GM18867 (cell line): Measurements from ENCODE around the gene MTA1.

Experiments used
- ATAC-seq: cut with Tn5 transposase; IDR thresholded peaks from one replicate; pipeline ENCODE4 v1.9.1; 2021; ENCODE audit warnings: mild to moderate bottlenecking, moderate library complexity; ENCODE audit not compliant: unreplicated experiment

The MTA1 gene

GRCh38 chr14:105422695-105423487 is 3.3 kb downstream of the MTA1 start:
- no peak for ATAC-seq

- ATAC-seq: no peak
These were observed 4.0 kb downstream of the MTA1 start for GRCh38 chr14:105423488-105424195.

GRCh38 chr14:105424861-105425260 is 5.2 kb downstream of the MTA1 start:
- ATAC-seq: no peak

- ATAC-seq: no peak
These were observed 6.2 kb downstream of the MTA1 start for GRCh38 chr14:105425823-105426247.

GRCh38 chr14:105426416-105427130 is 6.9 kb downstream of the MTA1 start:
- no peak for ATAC-seq

GRCh38 chr14:105427412-105427811 is 7.8 kb downstream of the MTA1 start:
- ATAC-seq: no peak

GRCh38 chr14:105427936-105428485 is 8.4 kb downstream of the MTA1 start:
- no peak for ATAC-seq

- no peak for ATAC-seq
These were observed 10.4 kb downstream of the MTA1 start for GRCh38 chr14:105430042-105430441.

- no peak for ATAC-seq
These were observed 10.9 kb downstream of the MTA1 start for GRCh38 chr14:105430565-105430964.

GRCh38 chr14:105431256-105431655 is 11.6 kb downstream of the MTA1 start:
- no peak for ATAC-seq

GRCh38 chr14:105432657-105433056 is 13.0 kb downstream of the MTA1 start:
- no peak for ATAC-seq

- ATAC-seq: no peak
These were observed 13.6 kb downstream of the MTA1 start for GRCh38 chr14:105433161-105433605.

GRCh38 chr14:105436402-105436801 is 16.8 kb downstream of the MTA1 start:
- ATAC-seq: no peak

GRCh38 chr14:105436891-105437722 is 17.5 kb downstream of the MTA1 start:
- no peak for ATAC-seq

- no peak for ATAC-seq
These were observed 18.3 kb downstream of the MTA1 start for GRCh38 chr14:105437723-105438500.

- no peak for ATAC-seq
These were observed 19.6 kb downstream of the MTA1 start for GRCh38 chr14:105439179-105439578.

GRCh38 chr14:105439710-105440553 is 20.3 kb downstream of the MTA1 start:
- ATAC-seq: no peak

GRCh38 chr14:105440554-105440900 is 20.9 kb downstream of the MTA1 start:
- no peak for ATAC-seq

- ATAC-seq: no peak
These were observed 21.4 kb downstream of the MTA1 start for GRCh38 chr14:105440992-105441391.
